MM.1S (cell line): ENCODE measurements around the gene KRTAP13-3.

Experiments
- DNase-seq: peaks from one replicate; pipeline ENCODE4 v3.0.0-alpha.2; 2015
- H2AFZ ChIP-seq: fragments of 300-600 bp; sonication (generic); 2 replicates; pipeline ENCODE4 v1.6.0; 2016; ENCODE audit warnings: antibody characterized with exemption, low read length
- H3F3A ChIP-seq: fragments of 300-600 bp; sonication (generic); 2 replicates; pipeline ENCODE4 v1.6.1; 2016; ENCODE audit warnings: mild to moderate bottlenecking, antibody characterized with exemption, low read length, moderate library complexity, mixed read lengths; ENCODE audit not compliant: insufficient read depth
- H3K27ac ChIP-seq: fragments of 300-600 bp; sonication (generic); 2 replicates; pipeline ENCODE4 v1.5.1; 2016; ENCODE audit warnings: mild to moderate bottlenecking, low read length
- H3K27me3 ChIP-seq: fragments of 300-600 bp; sonication (generic); replicated peaks from 2 replicates; pipeline ENCODE4 v1.6.0; 2016; ENCODE audit warnings: low read length; ENCODE audit not compliant: insufficient read depth
- H3K36me3 ChIP-seq: fragments of 300-600 bp; sonication (generic); replicated peaks from 2 replicates; pipeline ENCODE4 v1.6.1; 2016; ENCODE audit warnings: mild to moderate bottlenecking, low read length, mixed read lengths; ENCODE audit not compliant: insufficient read depth
- H3K4me1 ChIP-seq: fragments of 300-600 bp; sonication (generic); 2 replicates; pipeline ENCODE4 v1.6.1; 2016; ENCODE audit warnings: low read length, mixed read lengths
- H3K4me2 ChIP-seq: fragments of 300-600 bp; sonication (generic); 2 replicates; pipeline ENCODE4 v1.6.0; 2016; ENCODE audit warnings: low read depth, low read length
- H3K4me3 ChIP-seq: fragments of 300-600 bp; sonication (generic); 2 replicates; pipeline ENCODE4 v1.5.1; 2016; ENCODE audit warnings: low read length, mixed read lengths
- H3K79me2 ChIP-seq: fragments of 300-600 bp; sonication (generic); 2 replicates; pipeline ENCODE4 v1.6.1; 2016; ENCODE audit warnings: mixed run types, low read length, mixed read lengths
- H3K9ac ChIP-seq: fragments of 300-600 bp; sonication (generic); 2 replicates; pipeline ENCODE4 v1.6.1; 2016; ENCODE audit warnings: low read length, mixed read lengths
- H3K9me2 ChIP-seq: fragments of 300-600 bp; sonication (generic); replicated peaks from 2 replicates; pipeline ENCODE4 v1.6.1; 2016; ENCODE audit warnings: mild to moderate bottlenecking, low read length, mixed read lengths; ENCODE audit not compliant: insufficient read depth
- H3K9me3 ChIP-seq: fragments of 300-600 bp; sonication (generic); replicated peaks from 2 replicates; pipeline ENCODE4 v1.6.1; 2016; ENCODE audit warnings: mild to moderate bottlenecking, low read length, mixed read lengths; ENCODE audit not compliant: insufficient read depth
- H4K20me1 ChIP-seq: fragments of 300-600 bp; sonication (generic); 2 replicates; pipeline ENCODE4 v1.6.1; 2016; ENCODE audit warnings: mild to moderate bottlenecking, low read length, moderate library complexity, mixed read lengths; ENCODE audit not compliant: insufficient read depth
- EZH2 ChIP-seq: fragments of 300-600 bp; sonication (generic); optimal IDR thresholded peaks from 2 replicates; pipeline ENCODE3; 2017; ENCODE audit warnings: low read depth, mild to moderate bottlenecking, antibody characterized with exemption, low read length, mixed read lengths
- EZH2phosphoT487 ChIP-seq: fragments of 300-600 bp; sonication (generic); IDR thresholded peaks from 2 replicates; pipeline ENCODE4 v1.6.1; 2018; ENCODE audit warnings: antibody characterized with exemption, low read length
- TF ChIP-seq, protein P1 (sequence below): fragments of 300-600 bp; sonication (generic); IDR thresholded peaks from 2 replicates; pipeline ENCODE4 v1.5.1; 2016; ENCODE audit warnings: antibody characterized with exemption, low read length, mixed read lengths

KRTAP13-3 gene

DNA sequence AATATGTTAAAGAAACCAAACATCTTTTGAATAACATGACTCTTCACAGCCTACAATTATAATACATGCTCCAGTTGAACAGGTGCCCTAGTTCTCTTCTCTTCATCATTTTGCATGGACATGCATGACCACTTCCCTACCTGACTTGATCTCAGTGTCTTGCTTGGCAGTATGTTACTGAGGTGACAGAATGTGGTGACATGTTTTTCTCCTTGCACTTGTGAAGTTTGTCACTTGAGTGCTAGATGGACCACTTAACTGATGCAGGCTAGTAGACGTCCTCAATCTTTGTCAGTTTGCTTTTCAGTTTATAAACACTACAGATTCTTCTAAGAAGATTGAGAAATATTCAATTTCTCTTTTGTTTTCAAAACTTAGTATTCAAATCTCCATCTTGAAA lies 43.5 kb downstream of the KRTAP13-3 start:
- no peaks in the 10 kb centered on the region for H4K20me1 ChIP-seq
- H3K27me3 ChIP-seq, result no peaks in the 10 kb centered on the region
- no peak overlapping the region for H3K4me2 ChIP-seq
- H3K4me3 ChIP-seq, result no peak overlapping the region
- no peaks in the 10 kb centered on the region for H3F3A ChIP-seq
- no peaks in the 10 kb centered on the region for H3K36me3 ChIP-seq
- no peaks in the 10 kb centered on the region for H3K9me2 ChIP-seq
- H3K27ac ChIP-seq, result no peak overlapping the region
- no peak overlapping the region for H2AFZ ChIP-seq
- TF ChIP-seq EZH2 (no peak), EZH2phosphoT487 (no peak)
- TF ChIP-seq, protein P1, sequence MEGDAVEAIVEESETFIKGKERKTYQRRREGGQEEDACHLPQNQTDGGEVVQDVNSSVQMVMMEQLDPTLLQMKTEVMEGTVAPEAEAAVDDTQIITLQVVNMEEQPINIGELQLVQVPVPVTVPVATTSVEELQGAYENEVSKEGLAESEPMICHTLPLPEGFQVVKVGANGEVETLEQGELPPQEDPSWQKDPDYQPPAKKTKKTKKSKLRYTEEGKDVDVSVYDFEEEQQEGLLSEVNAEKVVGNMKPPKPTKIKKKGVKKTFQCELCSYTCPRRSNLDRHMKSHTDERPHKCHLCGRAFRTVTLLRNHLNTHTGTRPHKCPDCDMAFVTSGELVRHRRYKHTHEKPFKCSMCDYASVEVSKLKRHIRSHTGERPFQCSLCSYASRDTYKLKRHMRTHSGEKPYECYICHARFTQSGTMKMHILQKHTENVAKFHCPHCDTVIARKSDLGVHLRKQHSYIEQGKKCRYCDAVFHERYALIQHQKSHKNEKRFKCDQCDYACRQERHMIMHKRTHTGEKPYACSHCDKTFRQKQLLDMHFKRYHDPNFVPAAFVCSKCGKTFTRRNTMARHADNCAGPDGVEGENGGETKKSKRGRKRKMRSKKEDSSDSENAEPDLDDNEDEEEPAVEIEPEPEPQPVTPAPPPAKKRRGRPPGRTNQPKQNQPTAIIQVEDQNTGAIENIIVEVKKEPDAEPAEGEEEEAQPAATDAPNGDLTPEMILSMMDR, result no peak
- DNase-seq, result no peak
- H3K9ac ChIP-seq, result no peak overlapping the region
- no peaks in the 10 kb centered on the region for H3K79me2 ChIP-seq
- H3K9me3 ChIP-seq, result no peaks in the 10 kb centered on the region
- no peaks in the 10 kb centered on the region for H3K4me1 ChIP-seq
